Testis (tissue), 2 donors: ENCODE measurements around the gene TOP3B.

Experiments used
- CTCF ChIP-seq, 3 experiments: fragments of 450-650 bp in 2 of 3; fragments of 200-600 bp in 1 of 3; sonication (generic) in 1 of 3; IDR thresholded peaks; one replicate each; pipeline ENCODE4 v1.5.1; 2016 to 2019; ENCODE audit warnings: antibody characterized with exemption in 3 of 3, mild to moderate bottlenecking in 2 of 3, moderate library complexity in 1 of 3
- POLR2A ChIP-seq: fragments of 450-650 bp; IDR thresholded peaks from one replicate; pipeline ENCODE4 v1.6.1; 2017; ENCODE audit warnings: antibody characterized with exemption, mild to moderate bottlenecking, moderate library complexity

- no peak for TF ChIP-seq CTCF (IDR thresholded peaks at IDR 0.05)
- no peak for TF ChIP-seq POLR2A
Measured at GRCh38 chr22:21915624-21916308, 66.8 kb downstream of the TOP3B start.
